Stimulated activated CD4-positive, alpha-beta T cell treated with anti-CD3 and anti-CD28 coated beads, Interleukin-2, amount 100 ng/mL, for 24 hours (primary cell): Measurements from ENCODE around the gene PLAC1.

Experiments
- DNase-seq, 2 donors: peaks; one replicate each; pipeline ENCODE4 v3.0.0-alpha.2; 2020

Gene PLAC1

DNA sequence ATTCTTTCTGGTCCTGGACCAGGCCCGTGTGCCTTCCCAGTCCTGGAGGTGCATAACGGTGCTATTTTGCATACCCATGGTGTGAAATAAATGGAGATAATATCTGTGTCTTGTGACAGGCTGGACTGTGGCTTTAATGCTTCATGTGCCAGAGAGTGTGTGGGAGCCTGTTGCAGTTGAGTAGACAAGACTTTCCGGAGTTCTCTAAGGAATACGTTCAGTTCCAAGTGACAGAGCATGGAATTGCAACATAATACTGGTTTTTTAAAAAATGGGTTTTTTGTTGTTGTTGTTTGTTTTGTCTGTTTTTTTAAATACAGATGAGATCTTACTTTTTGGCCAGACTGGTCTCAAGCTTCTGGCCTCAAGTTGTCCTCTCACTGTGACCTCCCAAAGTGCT lies 124.3 kb downstream of the PLAC1 start:
- DNase-seq = no peak

- no peak for DNase-seq
Observed at GRCh38 chrX:134533352-134533751, 124.9 kb downstream of the PLAC1 start.

DNA sequence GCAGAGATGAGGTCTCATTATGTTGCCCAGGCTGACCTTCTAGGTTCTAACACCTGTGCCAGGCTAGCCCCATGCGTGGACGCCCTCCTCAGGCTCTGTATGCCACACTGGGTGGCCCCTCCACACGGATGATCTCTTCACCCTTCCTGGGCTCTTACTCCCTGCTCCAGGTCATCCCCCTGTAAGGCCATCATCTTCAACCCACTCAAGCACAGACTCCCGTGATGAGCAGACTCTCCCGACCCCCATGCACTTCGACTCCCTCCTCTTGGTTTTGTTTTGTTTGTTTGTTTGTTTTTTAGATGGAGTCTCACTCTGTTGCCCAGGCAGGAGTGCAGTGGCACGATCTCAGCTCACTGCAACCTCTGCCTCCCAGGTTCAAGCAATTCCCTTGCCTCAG lies 127.4 kb downstream of the PLAC1 start:
- no peak for DNase-seq

- no peak for DNase-seq
Observed at GRCh38 chrX:134529481-134529880, 128.8 kb downstream of the PLAC1 start.

- no peak for DNase-seq
Observed at GRCh38 chrX:134528960-134529359, 129.3 kb downstream of the PLAC1 start.

DNA sequence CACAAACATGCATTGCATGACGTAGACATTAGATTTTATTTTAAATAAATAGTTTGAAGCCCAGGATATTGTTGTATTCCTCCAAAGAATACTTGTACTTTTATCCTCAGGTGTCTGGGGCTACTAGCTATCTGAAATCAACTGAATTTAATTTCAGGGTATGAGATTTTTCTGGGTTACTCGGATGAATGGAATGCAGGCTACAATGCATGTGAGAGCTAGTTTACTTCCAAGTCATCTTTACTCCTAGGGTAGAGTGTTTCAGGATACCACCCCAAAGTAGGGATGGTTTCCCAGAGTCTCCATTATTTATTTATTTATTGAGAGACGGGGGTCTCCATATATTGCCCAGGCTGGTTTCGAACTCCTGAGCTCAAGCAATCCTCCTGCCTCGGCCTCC lies 131.9 kb downstream of the PLAC1 start:
- no peak for DNase-seq

DNA sequence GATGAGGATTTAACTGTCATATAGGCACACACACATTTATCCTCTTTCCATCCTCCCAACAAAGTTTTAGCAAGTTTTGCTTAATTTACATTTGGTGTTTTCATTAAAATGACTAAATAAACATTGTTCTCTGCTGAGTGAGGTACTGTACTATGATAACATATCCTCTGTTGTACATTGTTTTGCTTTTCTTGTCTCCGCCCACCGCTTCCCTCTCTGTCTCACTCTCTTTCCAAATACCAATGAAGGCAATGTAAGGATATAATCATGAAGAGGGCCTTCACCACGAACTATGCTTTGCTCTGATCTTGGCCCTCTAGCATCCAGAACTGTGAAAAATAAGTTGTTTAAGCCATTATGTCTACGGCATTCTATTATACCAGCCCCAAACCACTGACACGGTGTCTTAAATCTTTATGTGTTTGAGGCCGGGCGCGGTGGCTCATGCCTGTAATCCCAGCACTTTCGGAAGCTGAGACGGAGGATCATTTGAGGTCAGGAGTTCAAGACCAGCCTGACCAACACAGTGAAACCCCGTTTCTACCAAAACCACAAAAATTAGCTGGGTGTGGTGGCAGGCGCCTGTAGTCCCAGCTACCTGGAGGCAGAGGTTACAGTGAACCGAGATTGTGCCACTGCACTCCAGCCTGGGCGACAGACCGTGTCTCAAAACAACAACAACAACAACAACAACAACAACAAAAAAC lies 133.0 kb downstream of the PLAC1 start:
- no peak for DNase-seq

- DNase-seq = no peak
Observed at GRCh38 chrX:134524181-134524580, 134.1 kb downstream of the PLAC1 start.

- DNase-seq = no peak
Observed at GRCh38 chrX:134520860-134521390, 137.3 kb downstream of the PLAC1 start.
